Panc1 (cell line): ENCODE results near the gene C20orf202. TPM values are rescaled to one million over a fixed set of nuclear protein-coding genes. Genes with fewer than 3 reads are reported as not detected.

Experiments used
- ATAC-seq: fragments of 200-7000 bp; cut with Tn5 transposase; 2 replicates; pipeline ENCODE4 v1.9.1; 2020; ENCODE audit warnings: mild to moderate bottlenecking, moderate library complexity
- BruUV-seq: library from RNA; stranded (reverse); fragments of 400-500 nt; replicated peaks from 2 replicates; lab custom pipeline; 2021; lab: Mats Ljungman, UMichigan
- CTCF ChIA-PET: fragments of 300-600 bp; sonication (Branson Sonifier 250); formaldehyde crosslinking; loops from one replicate; lab custom pipeline; 2022; ENCODE audit warnings: antibody characterized with exemption; lab: Charles Lee
- POLR2A ChIA-PET: fragments of 300-600 bp; sonication (Branson Sonifier 250); formaldehyde crosslinking; loops from one replicate; lab custom pipeline; 2022; ENCODE audit warnings: antibody characterized with exemption; lab: Charles Lee
- DNase-seq: peaks from one replicate; pipeline ENCODE4 v3.0.0-alpha.2; 2010; ENCODE audit warnings: low read depth, low spot score
- H3K27ac ChIP-seq: 2 replicates; pipeline ENCODE4 v1.5.1; 2011; ENCODE audit warnings: mild to moderate bottlenecking, low read length, inconsistent platforms
- H3K27me3 ChIP-seq: fragments of 200-500 bp; sonication (Bioruptor generic); 2 replicates; pipeline ENCODE4 v1.6.0; 2014; ENCODE audit warnings: low read length, inconsistent platforms; ENCODE audit not compliant: control insufficient read depth, insufficient read depth
- H3K36me3 ChIP-seq: fragments of 200-500 bp; sonication (Bioruptor generic); 2 replicates; pipeline ENCODE4 v1.5.1; 2014; ENCODE audit warnings: inconsistent platforms, mild to moderate bottlenecking, low read length, moderate library complexity; ENCODE audit not compliant: control insufficient read depth, insufficient read depth
- H3K4me1 ChIP-seq: 2 replicates; pipeline ENCODE4 v1.5.1; 2011; ENCODE audit warnings: inconsistent platforms, mild to moderate bottlenecking, low read length, moderate library complexity; ENCODE audit not compliant: control insufficient read depth, insufficient read depth
- H3K4me3 ChIP-seq, 2 experiments: 2 replicates each; pipeline ENCODE4 v1.5.1; 2011 to 2012; ENCODE audit warnings: low read depth in 2 of 2, low read length in 2 of 2, mild to moderate bottlenecking in 2 of 2, inconsistent platforms in 1 of 2, moderate library complexity in 1 of 2
- H3K9me3 ChIP-seq: fragments of 200-500 bp; sonication (Bioruptor generic); 2 replicates; pipeline ENCODE4 v1.5.1; 2014; ENCODE audit warnings: low read depth, mild to moderate bottlenecking, inconsistent platforms, low read length, moderate library complexity; ENCODE audit not compliant: control insufficient read depth, insufficient read depth
- POLR2AphosphoS5 ChIP-seq: IDR thresholded peaks from 2 replicates; pipeline ENCODE4 v1.6.1; 2012; ENCODE audit warnings: mild to moderate bottlenecking, low read depth, low read length, moderate library complexity
- SIN3A ChIP-seq: IDR thresholded peaks from 2 replicates; pipeline ENCODE4 v1.6.1; 2012; ENCODE audit warnings: low read depth, mild to moderate bottlenecking, low read length, moderate library complexity, borderline replicate concordance; ENCODE audit not compliant: insufficient read depth
- TCF7L2 ChIP-seq: IDR thresholded peaks from 2 replicates; pipeline ENCODE4 v1.6.1; 2011; ENCODE audit warnings: mild to moderate bottlenecking, low read depth, low read length, inconsistent platforms
- in situ Hi-C: cut with HindIII; loops from 2 replicates; pipeline ENCODE4 v1.10.0; 2016; ENCODE audit warnings: low sequenced_read_pairs, low pct_unique_long_range_greater_than_20kb
- intact Hi-C: fragments of 100-400 bp; cut with micrococcal nuclease; formaldehyde crosslinking; loops from one replicate; pipeline ENCODE4 v1.10.0; 2022; ENCODE audit not compliant: unreplicated experiment
- total RNA-seq: library from RNA; stranded (reverse); gene quantifications from one replicate; pipeline ENCODE4 v1.2.1, GENCODE V29; 2021; ENCODE audit not compliant: unreplicated experiment
- TF ChIP-seq, protein P1 (sequence below): fragments of 450-650 bp; IDR thresholded peaks from 2 replicates; pipeline ENCODE4 v1.5.1; 2017; ENCODE audit warnings: mild to moderate bottlenecking
- TF ChIP-seq, protein P2 (sequence below), 2 experiments: IDR thresholded peaks; 2 replicates each; pipeline ENCODE4 v1.6.1; 2011 to 2012; ENCODE audit warnings: low read depth in 2 of 2, control low read depth in 1 of 2, low read length in 1 of 2, mild to moderate bottlenecking in 1 of 2, moderate library complexity in 1 of 2; ENCODE audit not compliant: insufficient read depth in 1 of 2

Gene C20orf202
- total RNA-seq, 1 experiment from 2014 or later, result not detected

DNA sequence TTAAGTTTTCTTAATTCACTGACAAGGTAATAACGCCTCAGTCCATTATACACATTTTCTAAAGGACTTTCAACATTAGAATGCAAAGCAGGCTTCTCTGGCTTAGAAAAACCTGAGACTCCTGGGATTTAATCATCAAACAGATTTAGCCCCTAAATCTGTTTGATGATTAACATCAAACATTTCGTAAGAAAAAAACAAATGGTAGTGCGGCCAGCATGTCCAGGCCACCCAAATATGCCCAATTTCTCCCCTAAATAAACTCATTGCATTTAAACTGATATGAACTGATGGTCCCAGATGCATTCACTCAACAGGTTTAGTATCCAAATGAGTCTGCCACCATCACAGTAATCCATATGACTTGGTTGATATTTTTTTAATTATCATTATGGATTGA, 24.6 kb upstream of the C20orf202 start:
- Histone ChIP-seq H3K4me1 (no peaks in the 10 kb centered on the region), H3K4me3 (no peak overlapping the region), H3K36me3 (no peaks in the 10 kb centered on the region), H3K27me3 (no peaks in the 10 kb centered on the region), H3K27ac (no peak overlapping the region), H3K9me3 (no peaks in the 10 kb centered on the region)
- ChIA-PET POLR2A (no interaction called here), CTCF (no interaction called here)
- TF ChIP-seq, protein P1, sequence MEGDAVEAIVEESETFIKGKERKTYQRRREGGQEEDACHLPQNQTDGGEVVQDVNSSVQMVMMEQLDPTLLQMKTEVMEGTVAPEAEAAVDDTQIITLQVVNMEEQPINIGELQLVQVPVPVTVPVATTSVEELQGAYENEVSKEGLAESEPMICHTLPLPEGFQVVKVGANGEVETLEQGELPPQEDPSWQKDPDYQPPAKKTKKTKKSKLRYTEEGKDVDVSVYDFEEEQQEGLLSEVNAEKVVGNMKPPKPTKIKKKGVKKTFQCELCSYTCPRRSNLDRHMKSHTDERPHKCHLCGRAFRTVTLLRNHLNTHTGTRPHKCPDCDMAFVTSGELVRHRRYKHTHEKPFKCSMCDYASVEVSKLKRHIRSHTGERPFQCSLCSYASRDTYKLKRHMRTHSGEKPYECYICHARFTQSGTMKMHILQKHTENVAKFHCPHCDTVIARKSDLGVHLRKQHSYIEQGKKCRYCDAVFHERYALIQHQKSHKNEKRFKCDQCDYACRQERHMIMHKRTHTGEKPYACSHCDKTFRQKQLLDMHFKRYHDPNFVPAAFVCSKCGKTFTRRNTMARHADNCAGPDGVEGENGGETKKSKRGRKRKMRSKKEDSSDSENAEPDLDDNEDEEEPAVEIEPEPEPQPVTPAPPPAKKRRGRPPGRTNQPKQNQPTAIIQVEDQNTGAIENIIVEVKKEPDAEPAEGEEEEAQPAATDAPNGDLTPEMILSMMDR, result no peak
- no peak for TF ChIP-seq POLR2AphosphoS5
- no peak for TF ChIP-seq SIN3A
- TF ChIP-seq, protein P2, sequence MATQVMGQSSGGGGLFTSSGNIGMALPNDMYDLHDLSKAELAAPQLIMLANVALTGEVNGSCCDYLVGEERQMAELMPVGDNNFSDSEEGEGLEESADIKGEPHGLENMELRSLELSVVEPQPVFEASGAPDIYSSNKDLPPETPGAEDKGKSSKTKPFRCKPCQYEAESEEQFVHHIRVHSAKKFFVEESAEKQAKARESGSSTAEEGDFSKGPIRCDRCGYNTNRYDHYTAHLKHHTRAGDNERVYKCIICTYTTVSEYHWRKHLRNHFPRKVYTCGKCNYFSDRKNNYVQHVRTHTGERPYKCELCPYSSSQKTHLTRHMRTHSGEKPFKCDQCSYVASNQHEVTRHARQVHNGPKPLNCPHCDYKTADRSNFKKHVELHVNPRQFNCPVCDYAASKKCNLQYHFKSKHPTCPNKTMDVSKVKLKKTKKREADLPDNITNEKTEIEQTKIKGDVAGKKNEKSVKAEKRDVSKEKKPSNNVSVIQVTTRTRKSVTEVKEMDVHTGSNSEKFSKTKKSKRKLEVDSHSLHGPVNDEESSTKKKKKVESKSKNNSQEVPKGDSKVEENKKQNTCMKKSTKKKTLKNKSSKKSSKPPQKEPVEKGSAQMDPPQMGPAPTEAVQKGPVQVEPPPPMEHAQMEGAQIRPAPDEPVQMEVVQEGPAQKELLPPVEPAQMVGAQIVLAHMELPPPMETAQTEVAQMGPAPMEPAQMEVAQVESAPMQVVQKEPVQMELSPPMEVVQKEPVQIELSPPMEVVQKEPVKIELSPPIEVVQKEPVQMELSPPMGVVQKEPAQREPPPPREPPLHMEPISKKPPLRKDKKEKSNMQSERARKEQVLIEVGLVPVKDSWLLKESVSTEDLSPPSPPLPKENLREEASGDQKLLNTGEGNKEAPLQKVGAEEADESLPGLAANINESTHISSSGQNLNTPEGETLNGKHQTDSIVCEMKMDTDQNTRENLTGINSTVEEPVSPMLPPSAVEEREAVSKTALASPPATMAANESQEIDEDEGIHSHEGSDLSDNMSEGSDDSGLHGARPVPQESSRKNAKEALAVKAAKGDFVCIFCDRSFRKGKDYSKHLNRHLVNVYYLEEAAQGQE (IDR thresholded peaks at IDR 0.05; ENCODE audit: insufficient read depth in 1 of 2, low read depth in 2 of 2, low read length in 1 of 2), result no peak
- no peak for TF ChIP-seq TCF7L2
- no TSS peak for BruUV-seq
- in situ Hi-C loops, result no loop called here
- DNase-seq (no peak), ATAC-seq (no peak)
- intact Hi-C loops, result no loop called here

DNA sequence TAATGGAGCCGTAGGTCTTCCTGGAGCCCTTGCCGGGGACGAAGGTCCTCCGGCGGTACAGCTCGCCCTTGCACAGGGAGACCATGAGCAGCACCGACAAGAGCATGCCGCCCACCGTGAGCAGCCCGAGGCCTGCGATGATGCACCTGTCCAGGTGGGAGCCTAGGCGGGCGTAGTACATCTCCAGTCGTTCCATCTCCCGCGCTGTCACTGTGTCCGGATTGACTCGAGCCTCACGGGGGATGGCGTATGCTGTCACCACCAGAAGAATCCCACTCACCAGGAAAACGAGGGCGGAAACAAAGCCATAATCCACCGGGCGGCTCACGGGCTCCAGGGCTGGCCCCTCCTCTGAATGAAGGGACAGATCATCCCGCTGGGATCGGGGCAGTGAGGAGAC, 22.3 kb upstream of the C20orf202 start:
- H3K9me3 ChIP-seq, result no peaks in the 10 kb centered on the region
- H3K4me3 ChIP-seq, result no peak overlapping the region
- DNase-seq (no peak), ATAC-seq (no peak)
- POLR2A ChIA-PET, result no interaction called here
- no peaks in the 10 kb centered on the region for H3K36me3 ChIP-seq
- no TSS peak for BruUV-seq
- H3K4me1 ChIP-seq, result peaks cover 2% of the 10 kb centered on the region; the same call in 1 of the 2 replicates
- H3K27me3 ChIP-seq, result peaks cover 4% of the 10 kb centered on the region; the same call in 1 of the 2 replicates
- H3K27ac ChIP-seq, result no peak overlapping the region
- CTCF ChIA-PET, result no interaction called here
- TF ChIP-seq, protein P2 (IDR thresholded peaks at IDR 0.05; ENCODE audit: insufficient read depth in 1 of 2, low read depth in 2 of 2, low read length in 1 of 2), result no peak
- TF ChIP-seq SIN3A (no peak), POLR2AphosphoS5 (no peak), TCF7L2 (no peak)
- TF ChIP-seq, protein P1, result no peak
- in situ Hi-C loops (no loop called here), intact Hi-C loops (no loop called here)
